Sigmoid colon (tissue), 3 donors: ENCODE results near the gene MAGI2.

Source experiments
- POLR2A ChIP-seq, 2 donors: fragments of 450-650 bp; IDR thresholded peaks; one replicate each; pipeline ENCODE4 v1.6.1; 2016; ENCODE audit warnings: antibody characterized with exemption in 2 of 2, mild to moderate bottlenecking in 2 of 2, moderate library complexity in 2 of 2
- TF ChIP-seq, protein P1 (sequence below), 4 experiments: fragments of 450-650 bp in 3 of 4; fragments of 200-600 bp in 1 of 4; IDR thresholded peaks; one replicate each; pipeline ENCODE4 v1.5.1; 2016 to 2019; ENCODE audit warnings: antibody characterized with exemption in 4 of 4, mild to moderate bottlenecking in 3 of 4, moderate library complexity in 2 of 4

DNA sequence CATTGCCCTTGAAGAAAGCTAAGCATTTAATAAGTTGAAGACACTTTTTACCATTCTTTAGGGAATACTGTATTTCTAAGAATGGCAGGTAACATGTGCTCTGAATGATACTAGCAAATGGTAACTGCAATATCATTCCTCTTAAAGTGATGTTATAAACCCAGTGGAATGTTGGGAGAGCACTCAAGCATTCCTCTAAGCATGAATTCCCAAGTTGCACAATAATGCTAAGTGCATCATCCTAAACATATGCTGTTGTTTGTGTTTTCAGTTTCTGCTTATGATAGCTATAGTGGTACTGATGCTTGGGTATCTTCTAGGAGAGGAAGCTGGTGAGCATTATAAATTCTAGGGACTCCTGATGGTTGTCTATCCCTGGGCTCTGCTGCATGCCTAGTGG lies 980.9 kb downstream of the MAGI2 start:
- TF ChIP-seq, protein P1, sequence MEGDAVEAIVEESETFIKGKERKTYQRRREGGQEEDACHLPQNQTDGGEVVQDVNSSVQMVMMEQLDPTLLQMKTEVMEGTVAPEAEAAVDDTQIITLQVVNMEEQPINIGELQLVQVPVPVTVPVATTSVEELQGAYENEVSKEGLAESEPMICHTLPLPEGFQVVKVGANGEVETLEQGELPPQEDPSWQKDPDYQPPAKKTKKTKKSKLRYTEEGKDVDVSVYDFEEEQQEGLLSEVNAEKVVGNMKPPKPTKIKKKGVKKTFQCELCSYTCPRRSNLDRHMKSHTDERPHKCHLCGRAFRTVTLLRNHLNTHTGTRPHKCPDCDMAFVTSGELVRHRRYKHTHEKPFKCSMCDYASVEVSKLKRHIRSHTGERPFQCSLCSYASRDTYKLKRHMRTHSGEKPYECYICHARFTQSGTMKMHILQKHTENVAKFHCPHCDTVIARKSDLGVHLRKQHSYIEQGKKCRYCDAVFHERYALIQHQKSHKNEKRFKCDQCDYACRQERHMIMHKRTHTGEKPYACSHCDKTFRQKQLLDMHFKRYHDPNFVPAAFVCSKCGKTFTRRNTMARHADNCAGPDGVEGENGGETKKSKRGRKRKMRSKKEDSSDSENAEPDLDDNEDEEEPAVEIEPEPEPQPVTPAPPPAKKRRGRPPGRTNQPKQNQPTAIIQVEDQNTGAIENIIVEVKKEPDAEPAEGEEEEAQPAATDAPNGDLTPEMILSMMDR (IDR thresholded peaks at IDR 0.05), result no peak
- no peak for TF ChIP-seq POLR2A (IDR thresholded peaks at IDR 0.05)
